Ishikawa (cell line): Measurements from ENCODE around the gene IL1F10.

Source experiments
- NFIC ChIP-seq: IDR thresholded peaks from 2 replicates; pipeline ENCODE4 v1.6.1; 2012
- TF ChIP-seq, protein P1 (sequence below): IDR thresholded peaks from 2 replicates; pipeline ENCODE4 v1.6.1; 2012

DNA sequence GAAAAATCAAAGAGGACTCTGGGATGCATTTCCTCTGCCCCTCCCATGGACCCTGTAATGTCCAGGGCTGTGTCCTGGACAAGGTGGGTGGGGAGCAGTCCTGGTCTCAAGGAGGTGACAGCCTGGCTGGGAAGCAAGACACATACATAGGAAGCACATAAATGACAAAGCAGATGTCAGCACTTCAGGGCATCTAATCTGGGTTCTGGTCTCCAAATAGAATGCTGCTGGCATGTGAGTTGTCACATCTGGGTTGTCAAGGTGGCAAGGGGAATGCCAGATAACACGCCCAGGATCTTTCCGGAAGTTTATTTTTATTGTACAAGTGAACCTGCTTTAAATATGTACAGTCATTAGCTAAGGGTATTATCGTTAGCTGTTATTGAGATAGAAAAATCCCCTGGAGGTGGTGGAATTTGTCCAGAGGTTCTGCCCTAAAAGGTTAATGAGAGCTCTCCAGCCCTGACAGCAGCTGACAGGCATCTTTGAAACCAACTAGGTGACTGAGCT is 5.6 kb downstream of the IL1F10 start:
- TF ChIP-seq, protein P1, sequence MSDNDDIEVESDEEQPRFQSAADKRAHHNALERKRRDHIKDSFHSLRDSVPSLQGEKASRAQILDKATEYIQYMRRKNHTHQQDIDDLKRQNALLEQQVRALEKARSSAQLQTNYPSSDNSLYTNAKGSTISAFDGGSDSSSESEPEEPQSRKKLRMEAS = no peak
- no peak for TF ChIP-seq NFIC
